HG03064 (cell line): ENCODE results near the gene SLC16A7.

Experiments
- ATAC-seq: cut with Tn5 transposase; IDR thresholded peaks from one replicate; pipeline ENCODE4 v1.9.1; 2021; ENCODE audit warnings: low read depth; ENCODE audit not compliant: unreplicated experiment

The SLC16A7 gene

GRCh38 chr12:59664495-59664894, 68.7 kb downstream of the SLC16A7 start:
- ATAC-seq: no peak

GRCh38 chr12:59665701-59666100, 69.9 kb downstream of the SLC16A7 start:
- no peak for ATAC-seq

- no peak for ATAC-seq
Measured at GRCh38 chr12:59668674-59669073, 72.8 kb downstream of the SLC16A7 start.

GRCh38 chr12:59672273-59672672, 76.4 kb downstream of the SLC16A7 start:
- no peak for ATAC-seq

- no peak for ATAC-seq
Measured at GRCh38 chr12:59675461-59675860, 79.6 kb downstream of the SLC16A7 start.

- no peak for ATAC-seq
Measured at GRCh38 chr12:59677857-59678256, 82.0 kb downstream of the SLC16A7 start.

GRCh38 chr12:59678759-59679411, 83.1 kb downstream of the SLC16A7 start:
- ATAC-seq: no peak

- no peak for ATAC-seq
Measured at GRCh38 chr12:59689776-59690175, 93.9 kb downstream of the SLC16A7 start.

GRCh38 chr12:59695379-59695778, 99.5 kb downstream of the SLC16A7 start:
- ATAC-seq: no peak

- ATAC-seq: no peak
Measured at GRCh38 chr12:59698600-59698999, 102.8 kb downstream of the SLC16A7 start.

- no peak for ATAC-seq
Measured at GRCh38 chr12:59699421-59700152, 103.8 kb downstream of the SLC16A7 start.

- no peak for ATAC-seq
Measured at GRCh38 chr12:59700153-59700450, 104.3 kb downstream of the SLC16A7 start.

- no peak for ATAC-seq
Measured at GRCh38 chr12:59708064-59708463, 112.2 kb downstream of the SLC16A7 start.

GRCh38 chr12:59708484-59708883, 112.7 kb downstream of the SLC16A7 start:
- ATAC-seq: no peak

- ATAC-seq: no peak
Measured at GRCh38 chr12:59710004-59710628, 114.3 kb downstream of the SLC16A7 start.

GRCh38 chr12:59710964-59711363, 115.1 kb downstream of the SLC16A7 start:
- ATAC-seq: no peak

GRCh38 chr12:59715434-59715833, 119.6 kb downstream of the SLC16A7 start:
- no peak for ATAC-seq

GRCh38 chr12:59716043-59716442, 120.2 kb downstream of the SLC16A7 start:
- ATAC-seq: no peak

- no peak for ATAC-seq
Measured at GRCh38 chr12:59717436-59717835, 121.6 kb downstream of the SLC16A7 start.

- ATAC-seq: no peak
Measured at GRCh38 chr12:59719701-59720100, 123.9 kb downstream of the SLC16A7 start.

- no peak for ATAC-seq
Measured at GRCh38 chr12:59723520-59723919, 127.7 kb downstream of the SLC16A7 start.
